Parathyroid adenoma (tissue), 2 donors: ENCODE results near the gene BTNL8.

Experiments
- H2AFZ ChIP-seq: fragments of 300-600 bp; sonication (generic); one replicate; pipeline ENCODE4 v1.7.0; 2017; ENCODE audit warnings: antibody characterized with exemption, mild to moderate bottlenecking
- H3K27ac ChIP-seq: fragments of 300-600 bp; sonication (generic); one replicate; pipeline ENCODE4 v1.7.0; 2017
- H3K27me3 ChIP-seq: fragments of 300-600 bp; sonication (generic); one replicate; pipeline ENCODE4 v1.7.0; 2017; ENCODE audit warnings: low read length; ENCODE audit not compliant: control insufficient read depth, insufficient read depth
- H3K36me3 ChIP-seq: fragments of 300-600 bp; sonication (generic); one replicate; pipeline ENCODE4 v1.7.0; 2017; ENCODE audit warnings: low read length; ENCODE audit not compliant: control insufficient read depth, insufficient read depth
- H3K4me1 ChIP-seq: fragments of 300-600 bp; sonication (generic); one replicate; pipeline ENCODE4 v1.7.0; 2017; ENCODE audit warnings: control low read depth
- H3K4me2 ChIP-seq: fragments of 300-600 bp; sonication (generic); one replicate; pipeline ENCODE4 v1.7.0; 2017; ENCODE audit warnings: low read length
- H3K4me3 ChIP-seq: fragments of 300-600 bp; sonication (generic); one replicate; pipeline ENCODE4 v1.7.0; 2017; ENCODE audit warnings: low read depth, low read length
- H3K79me2 ChIP-seq: fragments of 300-600 bp; sonication (generic); one replicate; pipeline ENCODE4 v1.7.0; 2017; ENCODE audit warnings: control low read depth
- H3K9ac ChIP-seq: fragments of 300-600 bp; sonication (generic); one replicate; pipeline ENCODE4 v1.7.0; 2017; ENCODE audit warnings: mild to moderate bottlenecking
- H3K9me3 ChIP-seq: fragments of 300-600 bp; sonication (generic); one replicate; pipeline ENCODE4 v1.7.0; 2017; ENCODE audit warnings: low read length; ENCODE audit not compliant: control insufficient read depth
- TF ChIP-seq, protein P1 (sequence below): fragments of 300-600 bp; sonication (generic); IDR thresholded peaks from one replicate; pipeline ENCODE4 v1.7.0; 2017; ENCODE audit warnings: antibody characterized with exemption, mild to moderate bottlenecking
- donor health status: primary hyperparathyroidism.

BTNL8 gene

DNA sequence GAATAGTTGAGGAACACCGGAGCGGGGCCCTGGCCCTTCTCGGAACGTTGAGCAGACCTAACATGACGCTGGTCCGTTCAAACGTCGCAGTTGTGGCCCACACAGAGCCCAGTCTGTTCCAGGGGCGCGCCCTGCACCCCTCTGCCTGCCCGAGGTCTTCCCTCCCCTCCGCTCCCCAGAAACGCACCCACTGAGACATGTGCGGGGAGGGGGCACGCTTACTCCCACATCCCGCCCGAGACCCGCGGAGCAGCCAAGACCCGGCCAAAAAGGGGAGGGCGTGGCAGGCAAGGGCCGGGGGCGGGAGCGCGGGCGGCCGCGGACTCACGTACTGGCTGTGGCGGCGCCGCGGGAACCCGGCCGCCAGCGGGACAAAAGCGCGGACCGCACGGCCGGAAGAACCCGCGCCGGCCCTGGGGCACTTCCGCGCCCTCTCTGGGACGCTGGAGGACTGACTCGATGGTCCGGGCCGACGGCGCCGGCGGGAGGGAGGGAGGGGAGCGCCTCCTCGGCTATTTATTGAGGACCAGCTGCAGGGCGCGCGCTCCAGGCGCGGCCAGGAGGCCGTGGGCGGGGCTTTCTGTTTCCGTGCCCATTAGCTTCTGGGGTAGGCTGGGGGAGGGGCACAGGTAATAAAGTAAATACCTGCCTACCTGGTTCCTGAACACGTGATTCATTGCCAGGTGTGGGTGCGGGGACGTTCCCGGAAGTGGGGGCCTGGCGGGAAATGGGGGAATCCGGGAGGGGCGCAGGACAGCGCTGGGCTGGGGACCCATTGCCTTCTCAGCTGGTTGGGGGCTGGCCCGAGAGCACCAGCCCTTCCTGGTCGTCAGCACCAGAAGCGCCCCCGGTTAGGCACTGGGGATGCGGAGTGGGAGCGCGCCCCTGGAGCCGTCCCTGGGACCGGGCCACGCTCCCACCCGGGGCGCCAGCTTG, 37.8 kb upstream of the BTNL8 start, which contains the start of gene ZFP62:
Gene ZFP62, minus strand, starts transcription at position 390 of the 936 bp plus-strand sequence. Its CDS starts 57 bp downstream, at position 333.
- H3K9ac ChIP-seq: peak within 1 kb of the TSS; percentile 70
- peak within 1 kb of the TSS; percentile 88 for H3K27ac ChIP-seq
- H3K4me1 ChIP-seq: no peaks in the 10 kb centered on the region
- H3K4me2 ChIP-seq: peak within 1 kb of the TSS; percentile 97
- no peaks in the 10 kb centered on the region for H3K27me3 ChIP-seq
- H3K36me3 ChIP-seq: no peaks in the 10 kb centered on the region
- peaks cover 7% of the 10 kb centered on the region for H3K79me2 ChIP-seq
- peak within 1 kb of the TSS; percentile 97 for H2AFZ ChIP-seq
- peak within 1 kb of the TSS; percentile 76 for H3K4me3 ChIP-seq
- TF ChIP-seq, protein P1, sequence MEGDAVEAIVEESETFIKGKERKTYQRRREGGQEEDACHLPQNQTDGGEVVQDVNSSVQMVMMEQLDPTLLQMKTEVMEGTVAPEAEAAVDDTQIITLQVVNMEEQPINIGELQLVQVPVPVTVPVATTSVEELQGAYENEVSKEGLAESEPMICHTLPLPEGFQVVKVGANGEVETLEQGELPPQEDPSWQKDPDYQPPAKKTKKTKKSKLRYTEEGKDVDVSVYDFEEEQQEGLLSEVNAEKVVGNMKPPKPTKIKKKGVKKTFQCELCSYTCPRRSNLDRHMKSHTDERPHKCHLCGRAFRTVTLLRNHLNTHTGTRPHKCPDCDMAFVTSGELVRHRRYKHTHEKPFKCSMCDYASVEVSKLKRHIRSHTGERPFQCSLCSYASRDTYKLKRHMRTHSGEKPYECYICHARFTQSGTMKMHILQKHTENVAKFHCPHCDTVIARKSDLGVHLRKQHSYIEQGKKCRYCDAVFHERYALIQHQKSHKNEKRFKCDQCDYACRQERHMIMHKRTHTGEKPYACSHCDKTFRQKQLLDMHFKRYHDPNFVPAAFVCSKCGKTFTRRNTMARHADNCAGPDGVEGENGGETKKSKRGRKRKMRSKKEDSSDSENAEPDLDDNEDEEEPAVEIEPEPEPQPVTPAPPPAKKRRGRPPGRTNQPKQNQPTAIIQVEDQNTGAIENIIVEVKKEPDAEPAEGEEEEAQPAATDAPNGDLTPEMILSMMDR: peak; percentile 14
- H3K9me3 ChIP-seq: no peaks in the 10 kb centered on the region

- H3K36me3 ChIP-seq: no peaks in the 10 kb centered on the region
- TF ChIP-seq, protein P1: no peak
- H2AFZ ChIP-seq: peak overlapping the region; percentile 1
- peaks cover 3% of the 10 kb centered on the region for H3K79me2 ChIP-seq
- no peak overlapping the region for H3K4me3 ChIP-seq
- no peaks in the 10 kb centered on the region for H3K9me3 ChIP-seq
- H3K9ac ChIP-seq: no peak overlapping the region
- no peaks in the 10 kb centered on the region for H3K4me1 ChIP-seq
- H3K27ac ChIP-seq: no peak overlapping the region
- H3K27me3 ChIP-seq: no peaks in the 10 kb centered on the region
- H3K4me2 ChIP-seq: no peak overlapping the region
Observed at GRCh38 chr5:180862645-180863044, 36.3 kb upstream of the BTNL8 start.

GRCh38 chr5:180865981-180866695, 32.8 kb upstream of the BTNL8 start:
- Histone ChIP-seq H2AFZ (no peak overlapping the region), H3K9ac (no peak overlapping the region), H3K4me1 (no peaks in the 10 kb centered on the region), H3K36me3 (no peaks in the 10 kb centered on the region), H3K4me3 (no peak overlapping the region), H3K9me3 (no peaks in the 10 kb centered on the region), H3K27ac (no peak overlapping the region), H3K4me2 (no peak overlapping the region), H3K79me2 (no peaks in the 10 kb centered on the region), H3K27me3 (no peaks in the 10 kb centered on the region)
- TF ChIP-seq, protein P1: no peak

DNA sequence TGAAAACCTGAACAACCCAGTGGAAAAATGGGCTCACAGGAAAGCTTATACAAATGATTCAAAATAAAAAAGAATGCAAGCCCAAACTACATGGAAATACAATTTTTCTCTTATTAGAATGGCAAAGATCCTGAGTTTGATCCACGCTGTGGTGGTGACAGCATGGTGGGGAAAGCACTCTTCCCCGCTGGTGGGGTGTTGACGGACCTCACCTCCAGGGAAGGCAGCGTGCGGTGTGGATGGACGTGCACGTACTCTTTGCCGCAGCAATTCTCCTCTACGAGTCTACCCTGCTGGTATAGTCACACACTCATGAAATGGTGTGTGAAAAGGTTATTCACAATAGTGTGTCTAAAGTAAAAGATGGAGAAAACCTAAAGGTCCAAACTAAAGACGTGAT, 32.0 kb upstream of the BTNL8 start:
- Histone ChIP-seq H3K27ac (no peak overlapping the region), H2AFZ (no peak overlapping the region), H3K9me3 (no peaks in the 10 kb centered on the region), H3K4me1 (no peaks in the 10 kb centered on the region), H3K4me2 (no peak overlapping the region), H3K27me3 (no peaks in the 10 kb centered on the region), H3K9ac (no peak overlapping the region), H3K79me2 (no peaks in the 10 kb centered on the region), H3K36me3 (no peaks in the 10 kb centered on the region), H3K4me3 (no peak overlapping the region)
- TF ChIP-seq, protein P1: no peak
